Testis (tissue), 3 donors: Measurements from ENCODE around the gene ARL6IP6. TPM values are rescaled to one million over a fixed set of nuclear protein-coding genes. Genes with fewer than 3 reads are reported as not detected.

Experiments
- DNase-seq: peaks from one replicate; pipeline ENCODE4 v3.0.0-alpha.2; 2019
- H3K27ac ChIP-seq, 2 donors: fragments of 200-600 bp; sonication (generic); one replicate each; pipeline ENCODE4 v1.5.1; 2019
- H3K27me3 ChIP-seq: fragments of 200-600 bp; sonication (generic); one replicate; pipeline ENCODE4 v1.5.1; 2019
- H3K36me3 ChIP-seq: fragments of 200-600 bp; sonication (generic); one replicate; pipeline ENCODE4 v1.5.1; 2017; ENCODE audit warnings: low read depth; ENCODE audit errors: missing control alignments
- H3K4me1 ChIP-seq: fragments of 200-600 bp; sonication (generic); one replicate; pipeline ENCODE4 v1.5.1; 2019
- H3K4me3 ChIP-seq, 2 donors: fragments of 200-600 bp; sonication (generic); one replicate each; pipeline ENCODE4 v1.5.1; 2017 to 2019
- H3K9me3 ChIP-seq: fragments of 200-600 bp; sonication (generic); one replicate; pipeline ENCODE4 v1.5.1; 2017
- CTCF ChIP-seq, 3 experiments: fragments of 450-650 bp in 2 of 3; fragments of 200-600 bp in 1 of 3; sonication (generic) in 1 of 3; IDR thresholded peaks; one replicate each; pipeline ENCODE4 v1.5.1; 2016 to 2019; ENCODE audit warnings: antibody characterized with exemption in 3 of 3, mild to moderate bottlenecking in 2 of 3, moderate library complexity in 1 of 3
- POLR2A ChIP-seq: fragments of 450-650 bp; IDR thresholded peaks from one replicate; pipeline ENCODE4 v1.6.1; 2017; ENCODE audit warnings: antibody characterized with exemption, mild to moderate bottlenecking, moderate library complexity
- WGBS, 2 donors: methylation state at CpG; one replicate each; pipeline ENCODE4 v1.1.5; 2018; 5-methylcytosine and 5-hydroxymethylcytosine counted together
- intact Hi-C: fragments of 100-400 bp; cut with DNase I; formaldehyde crosslinking; loops from one replicate; pipeline ENCODE4 v1.15.1; 2023; ENCODE audit warnings: low total_unique reads
- polyA plus RNA-seq: library from polyadenylated mRNA; stranded (reverse); fragments of 350-450 nt; fragmentation: Illumina TruSeq; extraction: RNeasy Lipid Tissue Mini Kit (QIAGEN cat#74804); gene quantifications from one replicate; pipeline ENCODE4 v1.2.3, GENCODE V29; 2014; ENCODE audit warnings: low read depth, low replicate concordance; ENCODE audit not compliant: insufficient read depth
- total RNA-seq, 2 donors: library from RNA; depleted of rRNA; stranded (reverse); fragments of >200 nt; gene quantifications; one replicate each; pipeline ENCODE4 v1.2.3, GENCODE V29; 2016

Gene ARL6IP6
- total and polyA plus RNA-seq, 3 donors from 2014 or later = 27.8 to 42.0 (median 42.0) TPM

GRCh38 chr2:152682663-152683062 lies 35.8 kb upstream of the ARL6IP6 start:
- H3K4me3 ChIP-seq = no peak overlapping the region
- no peak for DNase-seq
- no peaks in the 10 kb centered on the region for H3K9me3 ChIP-seq
- no peaks in the 10 kb centered on the region for H3K27me3 ChIP-seq
- intact Hi-C loops = no loop called here
- WGBS, 2 donors = 94 to 97% methylated on average over 9 of the region's 9 CpGs
- H3K36me3 ChIP-seq = no peaks in the 10 kb centered on the region
- H3K27ac ChIP-seq = no peak overlapping the region
- H3K4me1 ChIP-seq = no peaks in the 10 kb centered on the region
- TF ChIP-seq POLR2A (no peak), CTCF (IDR thresholded peaks at IDR 0.05) (no peak)

- DNase-seq = no peak
These were observed 35.0 kb upstream of the ARL6IP6 start for GRCh38 chr2:152683400-152683799.

GRCh38 chr2:152686321-152686720 lies 32.1 kb upstream of the ARL6IP6 start:
- H3K4me1 ChIP-seq = no peaks in the 10 kb centered on the region
- no peak overlapping the region for H3K27ac ChIP-seq
- H3K27me3 ChIP-seq = no peaks in the 10 kb centered on the region
- H3K4me3 ChIP-seq = no peak overlapping the region
- no peaks in the 10 kb centered on the region for H3K9me3 ChIP-seq
- TF ChIP-seq CTCF (IDR thresholded peaks at IDR 0.05) (no peak), POLR2A (no peak)
- H3K36me3 ChIP-seq = no peaks in the 10 kb centered on the region
- no peak for DNase-seq
- intact Hi-C loops = no loop called here

More at GRCh38 chr2:152683400-152683799, 35.0 kb upstream of the ARL6IP6 start:
- no peaks in the 10 kb centered on the region for H3K4me1 ChIP-seq
- intact Hi-C loops = no loop called here
- no peak overlapping the region for H3K27ac ChIP-seq
- no peaks in the 10 kb centered on the region for H3K27me3 ChIP-seq
- H3K9me3 ChIP-seq = no peaks in the 10 kb centered on the region
- H3K4me3 ChIP-seq = no peak overlapping the region
- TF ChIP-seq CTCF (IDR thresholded peaks at IDR 0.05) (no peak), POLR2A (no peak)
- no peaks in the 10 kb centered on the region for H3K36me3 ChIP-seq

- no peak overlapping the region for H3K27ac ChIP-seq
- WGBS, 2 donors = 95 to 98% methylated on average over 4 of the region's 4 CpGs
- no peaks in the 10 kb centered on the region for H3K9me3 ChIP-seq
- H3K4me1 ChIP-seq = no peaks in the 10 kb centered on the region
- no peak overlapping the region for H3K4me3 ChIP-seq
- no peak for DNase-seq
- H3K36me3 ChIP-seq = no peaks in the 10 kb centered on the region
- TF ChIP-seq CTCF (IDR thresholded peaks at IDR 0.05) = no peak
- TF ChIP-seq POLR2A = no peak
- no peaks in the 10 kb centered on the region for H3K27me3 ChIP-seq
- intact Hi-C loops = no loop called here
These were observed 25.4 kb upstream of the ARL6IP6 start for GRCh38 chr2:152693033-152693432.

- TF ChIP-seq CTCF (IDR thresholded peaks at IDR 0.05) (no peak), POLR2A (no peak)
- Histone ChIP-seq H3K9me3 (no peaks in the 10 kb centered on the region), H3K27me3 (no peaks in the 10 kb centered on the region), H3K4me3 (no peak overlapping the region), H3K36me3 (no peaks in the 10 kb centered on the region), H3K27ac (no peak overlapping the region), H3K4me1 (no peaks in the 10 kb centered on the region)
- 55 to 60% methylated on average over 8 of the region's 8 CpGs for WGBS, 2 donors
- intact Hi-C loops = no loop called here
- no peak for DNase-seq
These were observed 24.2 kb upstream of the ARL6IP6 start for GRCh38 chr2:152694161-152694661.
